OCI-LY1 (cell line): ENCODE measurements around the gene MED15.

Experiments used
- CTCF ChIP-seq: fragments of 200-600 bp; sonication (generic), shearing (Covaris generic); IDR thresholded peaks from 2 replicates; pipeline ENCODE4 v1.5.1; 2017; ENCODE audit warnings: mild to moderate bottlenecking, antibody characterized with exemption, low read length, moderate library complexity, mixed read lengths
- EZH2 ChIP-seq: fragments of 200-600 bp; sonication (generic), shearing (Covaris generic); IDR thresholded peaks from 2 replicates; pipeline ENCODE4 v1.8.0; 2017; ENCODE audit warnings: borderline replicate concordance, mixed run types, mild to moderate bottlenecking, antibody characterized with exemption, low read length, moderate library complexity, mixed read lengths

- TF ChIP-seq CTCF (no peak), EZH2 (no peak)
Observed at GRCh38 chr22:20591295-20591645, 83.9 kb downstream of the MED15 start.
